Neutrophil (primary cell): ENCODE measurements around the gene KIF1A.

Source experiments
- H3K27ac ChIP-seq: fragments of 200-600 bp; sonication (generic); 2 replicates; pipeline ENCODE4 v1.5.1; 2016; ENCODE audit warnings: mild to moderate bottlenecking, moderate library complexity
- H3K27me3 ChIP-seq: fragments of 200-600 bp; sonication (generic); 2 replicates; pipeline ENCODE4 v1.6.0; 2016; ENCODE audit warnings: mild to moderate bottlenecking
- H3K36me3 ChIP-seq: fragments of 200-600 bp; sonication (generic); 2 replicates; pipeline ENCODE4 v1.5.1; 2017
- H3K4me1 ChIP-seq, 2 experiments: fragments of 200-600 bp in 1 of 2; sonication (generic) in 1 of 2; 1 replicate in 1 of 2; 2 replicates in 1 of 2; pipeline versions ENCODE4 v1.5.1 to v1.6.1; 2013 to 2016; ENCODE audit warnings: low read depth in 1 of 2, low read length in 1 of 2, mild to moderate bottlenecking in 1 of 2, moderate library complexity in 1 of 2; ENCODE audit not compliant: control insufficient read depth in 1 of 2, insufficient read depth in 1 of 2
- H3K4me3 ChIP-seq, 2 experiments: fragments of 200-600 bp in 1 of 2; sonication (generic) in 1 of 2; 1 replicate in 1 of 2; 2 replicates in 1 of 2; pipeline ENCODE4 v1.5.1; 2013 to 2016; ENCODE audit warnings: low read depth in 1 of 2, low read length in 1 of 2, mild to moderate bottlenecking in 1 of 2, moderate library complexity in 1 of 2
- H3K9me3 ChIP-seq: fragments of 200-600 bp; sonication (generic); 2 replicates; pipeline ENCODE4 v1.5.1; 2016
- TF ChIP-seq, protein P1 (sequence below): fragments of 200-600 bp; sonication (generic); IDR thresholded peaks from 2 replicates; pipeline ENCODE4 v1.5.1; 2016; ENCODE audit warnings: antibody characterized with exemption

KIF1A gene

DNA sequence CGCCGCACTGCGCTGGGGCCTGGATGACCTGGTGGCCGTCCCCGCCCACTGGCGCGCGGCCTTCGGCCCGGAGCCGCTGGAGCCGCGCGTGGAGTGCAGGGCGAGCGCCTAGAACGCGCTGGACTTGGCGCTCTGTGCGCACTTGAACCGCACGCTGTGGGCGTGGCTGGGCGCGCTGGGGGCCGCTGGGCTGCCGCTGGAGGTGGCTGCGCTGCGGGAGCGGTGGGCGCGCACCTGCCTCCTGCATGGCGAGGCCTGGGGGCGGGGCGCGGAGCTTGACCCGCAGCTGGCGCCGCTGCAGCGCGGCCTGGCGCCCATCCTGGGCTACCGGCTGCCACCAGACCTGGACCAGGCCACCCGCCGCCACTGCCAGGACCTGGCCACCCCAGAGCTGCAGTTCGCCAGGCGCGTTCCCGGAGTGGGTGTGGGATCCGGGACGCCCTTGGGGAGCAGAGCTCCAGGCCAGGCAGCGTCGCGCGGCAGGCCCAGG lies 147.3 kb downstream of the KIF1A start:
- no peak overlapping the region for H3K27ac ChIP-seq
- TF ChIP-seq, protein P1, sequence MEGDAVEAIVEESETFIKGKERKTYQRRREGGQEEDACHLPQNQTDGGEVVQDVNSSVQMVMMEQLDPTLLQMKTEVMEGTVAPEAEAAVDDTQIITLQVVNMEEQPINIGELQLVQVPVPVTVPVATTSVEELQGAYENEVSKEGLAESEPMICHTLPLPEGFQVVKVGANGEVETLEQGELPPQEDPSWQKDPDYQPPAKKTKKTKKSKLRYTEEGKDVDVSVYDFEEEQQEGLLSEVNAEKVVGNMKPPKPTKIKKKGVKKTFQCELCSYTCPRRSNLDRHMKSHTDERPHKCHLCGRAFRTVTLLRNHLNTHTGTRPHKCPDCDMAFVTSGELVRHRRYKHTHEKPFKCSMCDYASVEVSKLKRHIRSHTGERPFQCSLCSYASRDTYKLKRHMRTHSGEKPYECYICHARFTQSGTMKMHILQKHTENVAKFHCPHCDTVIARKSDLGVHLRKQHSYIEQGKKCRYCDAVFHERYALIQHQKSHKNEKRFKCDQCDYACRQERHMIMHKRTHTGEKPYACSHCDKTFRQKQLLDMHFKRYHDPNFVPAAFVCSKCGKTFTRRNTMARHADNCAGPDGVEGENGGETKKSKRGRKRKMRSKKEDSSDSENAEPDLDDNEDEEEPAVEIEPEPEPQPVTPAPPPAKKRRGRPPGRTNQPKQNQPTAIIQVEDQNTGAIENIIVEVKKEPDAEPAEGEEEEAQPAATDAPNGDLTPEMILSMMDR: no peak
- peaks cover 64% of the 10 kb centered on the region for H3K27me3 ChIP-seq
- H3K4me1 ChIP-seq: no peaks in the 10 kb centered on the region
- no peaks in the 10 kb centered on the region for H3K36me3 ChIP-seq
- no peak overlapping the region for H3K4me3 ChIP-seq
- H3K9me3 ChIP-seq: no peaks in the 10 kb centered on the region

DNA sequence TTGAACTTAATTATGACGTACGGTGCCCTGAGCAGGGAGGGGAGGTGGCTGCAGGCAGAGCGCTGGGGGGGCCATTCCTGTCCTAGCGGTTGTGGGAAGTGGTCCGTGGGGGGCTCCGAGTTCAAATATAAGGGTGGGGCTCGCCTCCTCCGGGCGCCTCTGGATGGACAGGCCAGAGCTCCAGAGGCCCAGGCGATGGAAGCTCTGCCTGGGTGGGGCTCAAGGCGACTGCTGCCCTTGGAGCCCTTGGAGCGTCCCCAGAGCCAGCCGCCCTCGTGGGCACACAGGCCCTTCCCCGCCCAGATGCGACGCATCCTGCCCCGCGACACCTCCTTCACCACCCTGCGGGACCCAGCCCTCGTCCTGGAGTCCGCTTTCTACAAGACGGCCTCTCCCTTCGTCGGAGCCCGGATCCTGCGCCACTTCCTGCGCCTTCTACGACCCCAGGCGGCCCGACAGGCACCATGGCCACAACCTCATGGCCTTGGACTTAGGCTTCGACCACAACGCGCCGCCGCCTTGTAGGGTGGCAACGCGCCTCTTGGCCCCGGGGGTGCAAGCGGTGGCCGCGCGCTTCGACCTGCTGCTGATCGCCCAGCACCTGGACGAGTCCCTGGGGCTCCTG lies 147.8 kb downstream of the KIF1A start:
- no peaks in the 10 kb centered on the region for H3K36me3 ChIP-seq
- peaks cover 69% of the 10 kb centered on the region for H3K27me3 ChIP-seq
- TF ChIP-seq, protein P1: no peak
- no peak overlapping the region for H3K4me3 ChIP-seq
- no peak overlapping the region for H3K27ac ChIP-seq
- no peaks in the 10 kb centered on the region for H3K9me3 ChIP-seq
- no peaks in the 10 kb centered on the region for H3K4me1 ChIP-seq

DNA sequence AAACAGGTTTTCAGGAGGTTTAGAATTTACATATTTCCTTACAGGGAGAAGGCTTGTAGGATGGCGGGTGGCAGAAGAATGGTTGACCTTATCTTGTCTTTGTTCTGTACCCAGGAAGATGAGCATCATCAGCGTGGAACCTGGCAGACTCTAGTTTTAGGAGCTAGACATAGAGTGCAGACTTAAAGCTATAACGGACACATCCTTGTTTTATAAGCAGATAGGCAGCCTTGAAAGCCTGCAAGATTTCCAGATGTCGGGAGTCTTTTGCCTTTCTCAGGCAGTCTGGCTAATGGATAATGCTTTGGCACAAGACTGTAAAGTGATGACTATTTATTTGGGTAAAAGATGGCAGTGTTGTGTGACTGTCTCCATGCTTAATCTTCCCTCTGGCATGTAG lies 149.1 kb downstream of the KIF1A start:
- Histone ChIP-seq H3K27ac (no peak overlapping the region), H3K9me3 (no peaks in the 10 kb centered on the region), H3K36me3 (no peaks in the 10 kb centered on the region), H3K4me1 (no peaks in the 10 kb centered on the region), H3K4me3 (no peak overlapping the region), H3K27me3 (peaks cover 82% of the 10 kb centered on the region)
- TF ChIP-seq, protein P1: no peak

DNA sequence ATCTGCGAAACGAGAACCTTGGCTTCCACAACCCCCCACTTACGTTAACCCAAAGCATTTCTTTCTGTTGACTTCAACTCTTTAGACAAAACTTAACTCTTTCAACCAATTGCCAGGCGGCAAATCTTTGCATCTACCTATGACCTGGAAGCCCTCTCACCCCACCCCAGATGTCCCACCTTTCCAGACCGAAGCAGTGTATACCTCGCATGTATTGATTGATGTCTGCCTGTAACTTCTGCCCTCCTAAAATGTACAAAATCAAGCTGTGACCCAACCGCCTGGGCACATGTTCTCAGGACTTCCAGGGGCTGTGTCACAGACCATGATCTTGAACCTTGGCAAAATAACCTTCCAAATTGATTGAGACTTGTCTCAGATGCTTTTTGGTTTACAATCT lies 149.6 kb downstream of the KIF1A start:
- no peak overlapping the region for H3K27ac ChIP-seq
- H3K4me3 ChIP-seq: no peak overlapping the region
- H3K4me1 ChIP-seq: no peaks in the 10 kb centered on the region
- peaks cover 87% of the 10 kb centered on the region for H3K27me3 ChIP-seq
- H3K36me3 ChIP-seq: no peaks in the 10 kb centered on the region
- H3K9me3 ChIP-seq: no peaks in the 10 kb centered on the region
- TF ChIP-seq, protein P1: no peak

DNA sequence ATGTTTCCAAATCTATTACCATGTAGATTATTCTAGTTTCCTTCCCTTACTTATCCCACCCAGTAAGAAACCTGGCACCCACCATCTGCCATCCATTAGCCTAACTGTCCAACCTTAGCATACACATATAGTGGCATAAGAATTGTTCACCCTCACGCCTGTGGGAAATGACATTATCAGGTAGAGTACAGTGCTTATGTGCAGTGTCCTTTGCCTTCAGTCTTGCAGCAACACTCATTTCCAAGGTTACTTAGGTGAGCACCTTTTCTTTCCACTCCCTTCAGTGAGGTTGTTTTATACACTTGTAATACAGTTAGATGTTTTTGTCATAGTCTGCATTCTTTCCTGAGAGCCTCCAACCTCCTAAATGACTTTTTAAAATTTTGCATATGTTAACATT lies 155.4 kb downstream of the KIF1A start:
- H3K4me1 ChIP-seq: no peaks in the 10 kb centered on the region
- H3K27ac ChIP-seq: no peak overlapping the region
- H3K36me3 ChIP-seq: no peaks in the 10 kb centered on the region
- TF ChIP-seq, protein P1: no peak
- H3K4me3 ChIP-seq: no peak overlapping the region
- peaks cover 63% of the 10 kb centered on the region for H3K27me3 ChIP-seq
- H3K9me3 ChIP-seq: no peaks in the 10 kb centered on the region
